ENCODE data around the gene CDK19.
A peak's percentile ranks its signal among the peaks of the same experiment; 100 is the strongest.

Gene CDK19

GRCh38 chr6:110699780-110700179 lies 115.5 kb downstream of the CDK19 start:
- DNase-seq, result no peak

GRCh38 chr6:110693994-110694393 lies 121.3 kb downstream of the CDK19 start:
- DNase-seq, result no peak

- no peak for DNase-seq
Observed at GRCh38 chr6:110693296-110693695, 122.0 kb downstream of the CDK19 start.

GRCh38 chr6:110690916-110691315 lies 124.4 kb downstream of the CDK19 start:
- DNase-seq, result no peak

- DNase-seq, result no peak
Observed at GRCh38 chr6:110690106-110690654, 125.1 kb downstream of the CDK19 start.

- DNase-seq, result no peak
Observed at GRCh38 chr6:110689275-110689935, 125.9 kb downstream of the CDK19 start.

GRCh38 chr6:110688661-110689268 lies 126.5 kb downstream of the CDK19 start:
- DNase-seq, result no peak

- DNase-seq, result no peak
Observed at GRCh38 chr6:110687326-110687725, 127.9 kb downstream of the CDK19 start.

GRCh38 chr6:110683241-110683640 lies 132.0 kb downstream of the CDK19 start:
- DNase-seq, result no peak

GRCh38 chr6:110682460-110682853 lies 132.8 kb downstream of the CDK19 start:
- DNase-seq, result peak; percentile 89

- no peak for DNase-seq
Observed at GRCh38 chr6:110681543-110682459, 133.5 kb downstream of the CDK19 start.

- no peak for DNase-seq
Observed at GRCh38 chr6:110676396-110676795, 138.9 kb downstream of the CDK19 start.

GRCh38 chr6:110674096-110674495 lies 141.2 kb downstream of the CDK19 start:
- peak; percentile 30 for DNase-seq

- DNase-seq, result no peak
Observed at GRCh38 chr6:110672122-110672521, 143.1 kb downstream of the CDK19 start.

GRCh38 chr6:110671447-110671846 lies 143.8 kb downstream of the CDK19 start:
- DNase-seq, result no peak

GRCh38 chr6:110665600-110665999 lies 149.7 kb downstream of the CDK19 start:
- DNase-seq, result no peak

GRCh38 chr6:110664933-110665332 lies 150.3 kb downstream of the CDK19 start:
- no peak for DNase-seq

- DNase-seq, result no peak
Observed at GRCh38 chr6:110662490-110663211, 152.6 kb downstream of the CDK19 start.

GRCh38 chr6:110661414-110661813 lies 153.9 kb downstream of the CDK19 start:
- DNase-seq, result no peak

GRCh38 chr6:110660066-110660655 lies 155.1 kb downstream of the CDK19 start:
- DNase-seq, result no peak

GRCh38 chr6:110658631-110659211 lies 156.5 kb downstream of the CDK19 start:
- peak; percentile 36 for DNase-seq

- no peak for DNase-seq
Observed at GRCh38 chr6:110656492-110656891, 158.8 kb downstream of the CDK19 start.

All from eye (tissue), 1 donor.